Endothelial cell of umbilical vein (primary cell): ENCODE measurements around the gene PCGF1. TPM values are rescaled to one million over a fixed set of nuclear protein-coding genes. Genes with fewer than 3 reads are reported as not detected.

Source experiments
- Bru-seq: library from RNA; stranded (reverse); fragments of 400-500 nt; gene quantifications from one replicate; lab custom pipeline; 2021; lab: Mats Ljungman, UMichigan
- BruChase-seq, 2 experiments: library from RNA; stranded (reverse); fragments of 400-500 nt; gene quantifications; one replicate each; lab custom pipeline; 2021; lab: Mats Ljungman, UMichigan
- BruUV-seq: library from RNA; stranded (reverse); fragments of 400-500 nt; replicated peaks from 2 replicates; lab custom pipeline; 2021; lab: Mats Ljungman, UMichigan
- CTCF ChIA-PET: fragments of 300-600, 350-600 bp; sonication (Branson Sonifier 250); formaldehyde crosslinking; loops from one replicate; lab custom pipeline; 2021; ENCODE audit warnings: antibody characterized with exemption, inconsistent platforms; lab: Charles Lee
- POLR2A ChIA-PET: fragments of 300-600, 350-600 bp; sonication (Branson Sonifier 250); formaldehyde crosslinking; loops from one replicate; lab custom pipeline; 2021; ENCODE audit warnings: antibody characterized with exemption, inconsistent platforms; lab: Charles Lee
- DNase-seq: peaks from one replicate; pipeline ENCODE4 v3.0.0-alpha.2; 2011; ENCODE audit warnings: low read depth, low spot score
- FAIRE-seq: peaks from 2 replicates; lab custom pipeline; 2011; peaks lifted over from hg19 to GRCh38; lab: Jason Lieb, UNC
- H2AFZ ChIP-seq: 2 replicates; pipeline ENCODE4 v1.6.0; 2012; ENCODE audit warnings: low read depth, low read length, control low read depth, inconsistent platforms
- H3K27ac ChIP-seq: 2 replicates; pipeline ENCODE4 v1.5.1; 2011; ENCODE audit warnings: low read depth, mild to moderate bottlenecking, control low read depth, low read length, moderate library complexity; ENCODE audit not compliant: insufficient read depth
- H3K27me3 ChIP-seq, 2 experiments: 2 replicates each; pipeline versions ENCODE4 v1.6.0 to v1.6.1; 2011; ENCODE audit warnings: low read length in 2 of 2, mixed read lengths in 1 of 2; ENCODE audit not compliant: control insufficient read depth in 2 of 2, insufficient read depth in 2 of 2
- H3K36me3 ChIP-seq, 2 experiments: 2 replicates in 1 of 2; 3 replicates in 1 of 2; pipeline ENCODE4 v1.5.1; 2011; ENCODE audit warnings: low read length in 2 of 2, mild to moderate bottlenecking in 1 of 2, moderate library complexity in 1 of 2; ENCODE audit not compliant: control insufficient read depth in 2 of 2, insufficient read depth in 2 of 2; ENCODE audit errors: extremely low read depth in 1 of 2
- H3K4me1 ChIP-seq: 3 replicates; pipeline ENCODE4 v1.5.1; 2011; ENCODE audit warnings: mild to moderate bottlenecking, low read length; ENCODE audit not compliant: control insufficient read depth, insufficient read depth; ENCODE audit errors: extremely low read depth
- H3K4me2 ChIP-seq: 2 replicates; pipeline ENCODE4 v1.6.1; 2011; ENCODE audit warnings: low read length, control low read depth, mixed read lengths; ENCODE audit not compliant: insufficient read depth
- H3K4me3 ChIP-seq, 3 experiments: fragments of 200-600 bp in 1 of 3; sonication (generic), shearing (Covaris generic) in 1 of 3; replicated peaks in 1 of 3; 2 replicates each; pipeline ENCODE4 v1.5.1; 2011 to 2016; ENCODE audit warnings: control low read depth in 3 of 3, low read length in 3 of 3, mild to moderate bottlenecking in 2 of 3, inconsistent platforms in 1 of 3, low read depth in 1 of 3, moderate library complexity in 1 of 3; ENCODE audit not compliant: insufficient read depth in 1 of 3
- H3K79me2 ChIP-seq: 2 replicates; pipeline ENCODE4 v1.6.0; 2012; ENCODE audit warnings: low read length, inconsistent platforms; ENCODE audit not compliant: control insufficient read depth, insufficient read depth
- H3K9ac ChIP-seq: replicated peaks from 2 replicates; pipeline ENCODE3; 2011; ENCODE audit warnings: low read length, control low read depth; ENCODE audit not compliant: insufficient read depth; ENCODE audit errors: extremely low read depth
- H3K9me1 ChIP-seq: replicated peaks from 3 replicates; pipeline ENCODE4 v1.6.0; 2011; ENCODE audit warnings: mild to moderate bottlenecking, low read length; ENCODE audit not compliant: control insufficient read depth, insufficient read depth; ENCODE audit errors: extremely low read depth
- H3K9me3 ChIP-seq: replicated peaks from 2 replicates; pipeline ENCODE4 v1.5.1; 2012; ENCODE audit warnings: low read length, inconsistent platforms; ENCODE audit not compliant: control insufficient read depth, insufficient read depth
- H4K20me1 ChIP-seq: replicated peaks from 2 replicates; pipeline ENCODE3; 2011; ENCODE audit warnings: mild to moderate bottlenecking, low read length; ENCODE audit not compliant: control insufficient read depth, insufficient read depth; ENCODE audit errors: extremely low read depth
- EZH2 ChIP-seq: IDR thresholded peaks from 2 replicates; pipeline ENCODE4 v1.6.1; 2012; ENCODE audit warnings: borderline replicate concordance, low read depth, mild to moderate bottlenecking, moderate library complexity, low read length, inconsistent platforms; ENCODE audit not compliant: severe bottlenecking
- FOS ChIP-seq: IDR thresholded peaks from 2 replicates; pipeline ENCODE4 v1.6.1; 2011; ENCODE audit warnings: mild to moderate bottlenecking, low read length, moderate library complexity, borderline replicate concordance; ENCODE audit not compliant: insufficient read depth
- GATA2 ChIP-seq: IDR thresholded peaks from 2 replicates; pipeline ENCODE4 v1.7.0; 2011; ENCODE audit warnings: low read depth, mild to moderate bottlenecking, moderate library complexity, mixed read lengths, low read length; ENCODE audit not compliant: insufficient read length, insufficient read depth
- JUN ChIP-seq: IDR thresholded peaks from 2 replicates; pipeline ENCODE4 v1.6.1; 2011; ENCODE audit warnings: borderline replicate concordance, low read depth; ENCODE audit not compliant: insufficient read length, insufficient read depth
- MYC ChIP-seq: IDR thresholded peaks from one replicate; pipeline ENCODE4 v1.6.1; 2011; ENCODE audit warnings: mild to moderate bottlenecking, low read depth, low read length
- POLR2A ChIP-seq: IDR thresholded peaks from 2 replicates; pipeline ENCODE4 v1.6.1; 2012; ENCODE audit warnings: low read depth, mild to moderate bottlenecking, control low read depth, low read length
- POLR2AphosphoS5 ChIP-seq: IDR thresholded peaks from 2 replicates; pipeline ENCODE4 v1.6.1; 2012; ENCODE audit warnings: low read depth, mild to moderate bottlenecking, control low read depth, low read length, moderate library complexity; ENCODE audit not compliant: insufficient read depth
- dilution Hi-C: fragments of 300-500 bp; cut with MboI; formaldehyde crosslinking; loops from one replicate; pipeline ENCODE4 v1.15.0; 2019; ENCODE audit warnings: low sequenced_read_pairs; ENCODE audit not compliant: extremely low pct_ligation_motif_present
- intact Hi-C: fragments of 100-400 bp; cut with micrococcal nuclease; formaldehyde crosslinking; loops from one replicate; pipeline ENCODE4 v1.10.0; 2022
- long read RNA-seq: library from polyadenylated mRNA; stranded (forward); transcript quantifications from one replicate; pipeline ENCODE4 v2.0.0, GENCODE V29; 2021
- polyA minus RNA-seq, 3 experiments: library from RNA; depleted of rRNA, polyadenylated mRNA; stranded (reverse); fragments of >200 nt; gene quantifications; 1 replicate in 1 of 3; 2 replicates in 2 of 3; pipeline ENCODE4 v1.2.3, GENCODE V29; 2011
- polyA plus RNA-seq, 4 experiments: library from polyadenylated mRNA; depleted of rRNA in 3 of 4; stranded (reverse) in 3 of 4; unstranded in 1 of 4; fragments of >200 nt; gene quantifications; 2 replicates each; pipeline versions ENCODE4 v1.2.1 to v1.2.3, GENCODE V29; 2011 to 2012; ENCODE audit warnings: missing spikeins in 1 of 4
- total RNA-seq: library from RNA; stranded (reverse); gene quantifications from 2 replicates; pipeline ENCODE4 v1.2.3, GENCODE V29; 2021
- TF ChIP-seq, protein P1 (sequence below): IDR thresholded peaks from 2 replicates; pipeline ENCODE4 v1.6.1; 2011; ENCODE audit not compliant: insufficient read depth, insufficient read length
- TF ChIP-seq, protein P2 (sequence below), 2 donors: IDR thresholded peaks; 1 replicate in 1 of 2; 2 replicates in 1 of 2; pipeline ENCODE4 v1.5.1; 2011; ENCODE audit warnings: low read length in 2 of 2, mild to moderate bottlenecking in 2 of 2, moderate library complexity in 2 of 2, control low read depth in 1 of 2, inconsistent platforms in 1 of 2, low read depth in 1 of 2; ENCODE audit not compliant: insufficient read depth in 1 of 2; ENCODE audit errors: extremely low read depth in 1 of 2

PCGF1 gene
- total RNA-seq (17.4 and 21.0 TPM in 2 replicates), polyA plus RNA-seq (17.4 and 19.2 TPM in 2 replicates), polyA minus RNA-seq (23.0 and 29.1 TPM in 2 replicates), Bru-seq, nascent RNA (percentile 60 among the genes with signal in this experiment), BruChase-seq, experiment 1, labeled RNA remaining after a 6-hour chase (percentile 71 among the genes with signal in this experiment), BruChase-seq, experiment 2, labeled RNA remaining after a 2-hour chase (percentile 77 among the genes with signal in this experiment)
- polyA plus RNA-seq (2011; cell fraction: cytosol; rRNA removed): 16.5 and 22.5 TPM in 2 replicates
- 26.3 and 54.0 TPM in 2 replicates for polyA plus RNA-seq (2011; cell fraction: nucleus; rRNA removed)
- 11.9 and 13.2 TPM in 2 replicates for polyA plus RNA-seq (2012)
- polyA minus RNA-seq (2011; cell fraction: cytosol; rRNA and poly(A)+ RNA removed): 17.8 TPM
- polyA minus RNA-seq (2011; cell fraction: nucleus; rRNA and poly(A)+ RNA removed): 8.8 and 10.1 TPM in 2 replicates
- long read RNA-seq, transcript PCGF1-204 (8 exons, 1,056 nt): minor isoform, 6 of 20 reads
- long read RNA-seq, transcript PCGF1-201 (9 exons, 1,792 nt): major isoform, 9 of 20 reads
- long read RNA-seq, partial matches to known transcripts: 1 of 20 reads
- long read RNA-seq, other reads (novel, unspliced or antisense): 4 of 20 reads

DNA sequence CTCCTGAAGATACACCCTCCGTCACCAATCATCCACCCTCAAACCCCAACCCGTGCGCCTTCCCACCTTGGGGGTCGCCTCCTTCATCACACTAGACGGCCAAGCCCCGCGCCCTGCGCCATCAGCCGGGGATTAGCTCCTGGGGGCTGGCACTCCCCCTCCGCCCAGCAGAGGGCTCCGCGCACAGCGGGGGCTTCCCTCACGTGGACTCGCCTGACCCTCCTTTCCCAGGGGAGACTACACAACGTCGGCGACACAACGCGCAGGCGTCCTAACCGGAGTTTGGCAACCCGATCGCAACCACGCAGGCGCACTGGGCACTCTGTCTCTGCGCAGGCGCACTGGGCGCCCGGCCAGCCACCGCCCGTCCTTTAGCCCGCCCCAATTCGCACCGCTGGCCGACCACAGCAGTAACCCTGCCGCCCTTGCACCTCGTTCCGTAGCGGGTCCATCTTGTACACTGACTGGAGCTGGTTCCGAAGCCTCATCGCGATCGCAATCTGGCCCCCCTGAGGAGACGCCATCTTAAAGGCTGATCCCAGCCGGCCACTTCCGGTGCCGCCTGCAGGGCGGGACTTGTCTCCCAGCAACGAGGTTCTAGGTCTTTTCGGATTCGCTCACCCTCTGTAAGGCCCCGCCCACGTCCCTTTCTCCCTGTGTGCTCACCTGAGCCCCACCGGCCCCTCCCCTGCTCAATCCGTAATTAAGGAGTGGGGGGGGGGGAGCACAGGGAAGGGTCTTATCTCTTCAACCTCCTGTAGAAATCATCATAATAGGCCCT lies at the start of gene PCGF1:
Gene PCGF1 (minus strand): TSS at position 551 of the 781 bp plus-strand sequence. CDS start 27 bp downstream, at position 524.
- no peak for TF ChIP-seq EZH2
- TF ChIP-seq, protein P1, sequence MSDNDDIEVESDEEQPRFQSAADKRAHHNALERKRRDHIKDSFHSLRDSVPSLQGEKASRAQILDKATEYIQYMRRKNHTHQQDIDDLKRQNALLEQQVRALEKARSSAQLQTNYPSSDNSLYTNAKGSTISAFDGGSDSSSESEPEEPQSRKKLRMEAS: peak; percentile 68
- no peak for TF ChIP-seq MYC
- peak; percentile 66 for TF ChIP-seq POLR2AphosphoS5
- no peak for TF ChIP-seq FOS
- peak; percentile 75 for TF ChIP-seq POLR2A
- TF ChIP-seq, protein P2, sequence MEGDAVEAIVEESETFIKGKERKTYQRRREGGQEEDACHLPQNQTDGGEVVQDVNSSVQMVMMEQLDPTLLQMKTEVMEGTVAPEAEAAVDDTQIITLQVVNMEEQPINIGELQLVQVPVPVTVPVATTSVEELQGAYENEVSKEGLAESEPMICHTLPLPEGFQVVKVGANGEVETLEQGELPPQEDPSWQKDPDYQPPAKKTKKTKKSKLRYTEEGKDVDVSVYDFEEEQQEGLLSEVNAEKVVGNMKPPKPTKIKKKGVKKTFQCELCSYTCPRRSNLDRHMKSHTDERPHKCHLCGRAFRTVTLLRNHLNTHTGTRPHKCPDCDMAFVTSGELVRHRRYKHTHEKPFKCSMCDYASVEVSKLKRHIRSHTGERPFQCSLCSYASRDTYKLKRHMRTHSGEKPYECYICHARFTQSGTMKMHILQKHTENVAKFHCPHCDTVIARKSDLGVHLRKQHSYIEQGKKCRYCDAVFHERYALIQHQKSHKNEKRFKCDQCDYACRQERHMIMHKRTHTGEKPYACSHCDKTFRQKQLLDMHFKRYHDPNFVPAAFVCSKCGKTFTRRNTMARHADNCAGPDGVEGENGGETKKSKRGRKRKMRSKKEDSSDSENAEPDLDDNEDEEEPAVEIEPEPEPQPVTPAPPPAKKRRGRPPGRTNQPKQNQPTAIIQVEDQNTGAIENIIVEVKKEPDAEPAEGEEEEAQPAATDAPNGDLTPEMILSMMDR (IDR thresholded peaks at IDR 0.05; ENCODE audit: extremely low read depth in 1 of 2, insufficient read depth in 1 of 2, low read depth in 1 of 2, low read length in 2 of 2): peak; percentile 41 to 81
- TF ChIP-seq GATA2: no peak
- TF ChIP-seq JUN: no peak
- peak within 1 kb of the TSS; percentile 29 for H2AFZ ChIP-seq
- peaks cover 4% of the 10 kb centered on the region for H3K79me2 ChIP-seq
- no peaks in the 10 kb centered on the region for H3K9me1 ChIP-seq
- H3K27ac ChIP-seq: peak within 1 kb of the TSS; percentile 54
- CTCF ChIA-PET: interaction anchor here (0.6 to 2.5 kb wide), 9 partner anchors 8 to 86 kb away, joined by 3 to 15 read pairs (median 5); partner anchors contain the start of genes AUP1, CCDC142, HTRA2 and LBX2
- no peaks in the 10 kb centered on the region for H3K9me3 ChIP-seq
- DNase-seq: peak; percentile 98
- peak within 1 kb of the TSS; percentile 3 to 75 (median 37) for H3K4me3 ChIP-seq
- peaks cover 27% of the 10 kb centered on the region for H3K4me1 ChIP-seq
- H4K20me1 ChIP-seq: no peaks in the 10 kb centered on the region
- H3K4me2 ChIP-seq: peak within 1 kb of the TSS; percentile 66
- peak; percentile 98 for FAIRE-seq
- H3K36me3 ChIP-seq: peaks cover 0 to 4% of the 10 kb centered on the region in 2 experiments
- intact Hi-C loops (loop anchor here (1.0 to 2.0 kb wide), 4 partner anchors 22 to 80 kb away; partner anchors contain the start of genes AUP1, DOK1, HTRA2 and TTC31), dilution Hi-C loops (no loop called here)
- POLR2A ChIA-PET: no interaction called here
- peak within 1 kb of the TSS; percentile 69 for H3K9ac ChIP-seq
- H3K27me3 ChIP-seq: peaks cover 31 to 40% of the 10 kb centered on the region in 2 experiments
- no TSS peak for BruUV-seq
